WI38 (cell line): ENCODE measurements around the gene BSPRY.

ENCODE experiments used
- H3K4me3 ChIP-seq: 2 replicates; pipeline ENCODE4 v1.5.1; 2011; ENCODE audit warnings: low read depth, mild to moderate bottlenecking, control low read depth, low read length
- CTCF ChIP-seq: IDR thresholded peaks from 2 replicates; pipeline ENCODE4 v1.5.1; 2012; ENCODE audit warnings: low read depth, mild to moderate bottlenecking, control low read depth, low read length

BSPRY gene

GRCh38 chr9:113350937-113351336 is 1.6 kb downstream of the BSPRY start:
- no peak overlapping the region for H3K4me3 ChIP-seq
- no peak for TF ChIP-seq CTCF

DNA sequence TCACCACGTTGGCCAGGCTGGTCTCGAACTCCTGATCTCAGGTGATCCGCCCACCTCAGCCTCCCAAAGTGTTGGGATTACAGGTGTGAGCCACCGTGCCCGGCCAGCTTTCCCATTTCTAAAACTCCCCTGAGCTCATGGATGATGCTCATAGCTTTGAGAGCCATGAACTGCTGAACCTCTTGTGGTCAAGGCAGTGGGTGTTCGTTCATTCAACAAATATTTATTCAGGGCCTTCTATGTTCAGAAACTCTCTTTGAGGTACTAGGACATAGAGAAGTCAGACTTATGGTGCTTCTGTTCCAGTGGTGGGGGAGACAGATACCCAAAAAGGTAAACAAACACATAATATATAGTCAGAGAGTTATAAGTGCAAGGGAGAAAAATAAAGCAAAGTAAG is 2.7 kb downstream of the BSPRY start:
- H3K4me3 ChIP-seq, result no peak overlapping the region
- no peak for TF ChIP-seq CTCF

DNA sequence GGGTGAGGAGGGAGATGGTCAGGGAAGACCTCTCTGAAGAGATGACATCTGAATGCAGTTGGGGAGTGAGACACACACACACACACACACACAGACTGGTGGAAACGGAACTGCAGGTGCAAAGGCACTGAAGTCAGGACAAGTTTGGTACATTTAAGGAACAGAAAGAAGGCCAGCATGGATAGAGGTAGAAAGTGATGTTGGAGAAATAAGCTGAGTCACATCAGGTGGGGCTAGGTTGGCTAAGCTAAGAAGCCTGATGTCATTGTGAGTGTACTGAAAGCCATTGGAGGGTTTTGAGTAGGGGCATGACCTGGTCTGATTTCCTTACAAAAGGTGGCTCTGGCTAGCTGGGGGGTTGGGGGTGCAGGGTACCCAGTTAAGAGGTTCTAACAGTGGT is 3.1 kb downstream of the BSPRY start:
- no peak overlapping the region for H3K4me3 ChIP-seq
- TF ChIP-seq CTCF, result no peak

- TF ChIP-seq CTCF, result no peak
These were observed 5.8 kb downstream of the BSPRY start for GRCh38 chr9:113355040-113355596.

GRCh38 chr9:113356686-113357292 is 7.4 kb downstream of the BSPRY start:
- no peak overlapping the region for H3K4me3 ChIP-seq
- TF ChIP-seq CTCF, result no peak

More at GRCh38 chr9:113355040-113355596, 5.8 kb downstream of the BSPRY start:
- no peak overlapping the region for H3K4me3 ChIP-seq

GRCh38 chr9:113359385-113359784 is 10.0 kb downstream of the BSPRY start:
- no peak for TF ChIP-seq CTCF
- H3K4me3 ChIP-seq, result no peak overlapping the region

DNA sequence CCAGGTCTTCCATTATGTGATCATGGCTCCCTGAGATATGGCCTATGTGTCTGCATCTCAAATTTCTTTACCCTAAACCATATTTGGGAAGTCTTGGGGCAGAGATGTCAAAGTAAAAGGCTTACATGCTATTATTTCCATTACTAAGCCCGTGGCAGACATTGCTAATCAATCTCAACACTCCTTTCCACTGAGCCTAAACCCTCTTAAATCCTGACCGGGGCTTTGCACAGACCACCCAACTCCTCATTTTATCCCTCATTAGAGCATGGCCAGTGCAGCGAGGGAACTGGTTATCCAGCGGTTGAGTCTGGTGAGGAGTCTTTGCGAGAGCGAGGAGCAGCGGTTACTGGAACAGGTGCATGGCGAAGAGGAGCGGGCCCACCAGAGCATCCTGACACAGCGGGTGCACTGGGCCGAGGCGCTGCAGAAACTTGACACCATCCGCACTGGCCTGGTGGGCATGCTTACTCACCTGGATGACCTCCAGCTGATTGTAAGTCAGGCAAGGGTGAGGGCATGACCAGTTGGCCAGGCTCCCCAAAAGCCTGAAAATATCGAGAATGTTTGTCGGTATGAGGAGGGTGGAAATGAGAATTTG is 11.0 kb downstream of the BSPRY start:
- H3K4me3 ChIP-seq, result no peak overlapping the region
- no peak for TF ChIP-seq CTCF
